ENCODE measurements around the gene MGMT. TPM values are rescaled to one million over a fixed set of nuclear protein-coding genes. Genes with fewer than 3 reads are reported as not detected.

Gene MGMT
- polyA plus RNA-seq, 1 donor from 2014 or later = 0.94 TPM

DNA sequence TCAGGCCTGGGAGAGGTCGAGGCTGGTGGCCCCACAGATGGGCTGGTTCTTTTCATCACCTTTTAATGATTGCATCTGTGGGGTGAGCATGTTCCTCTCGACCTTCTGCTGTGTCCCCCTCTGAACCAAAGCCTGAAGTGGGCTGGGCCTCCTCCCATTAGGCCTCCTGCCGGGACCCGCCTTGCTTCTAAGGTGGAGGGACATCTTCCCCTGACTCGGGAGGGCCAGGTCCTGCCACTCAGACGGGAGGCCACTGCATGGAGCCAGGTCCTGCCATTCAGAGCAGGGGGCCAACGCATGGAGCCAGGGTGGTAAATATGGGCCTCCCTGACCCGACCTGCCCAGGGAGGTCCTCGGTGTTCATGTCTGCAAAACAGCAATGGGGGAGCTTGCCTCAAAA is 308.6 kb downstream of the MGMT start:
- H3K27ac ChIP-seq (ENCODE audit: low read length) = no peak overlapping the region
- no peak overlapping the region for H2AFZ ChIP-seq (ENCODE audit: low read depth, low read length)
- H3K9me3 ChIP-seq (ENCODE audit: low read length) = no peaks in the 10 kb centered on the region
- H3K9ac ChIP-seq (ENCODE audit: low read length) = no peak overlapping the region
- no peaks in the 10 kb centered on the region for H3K27me3 ChIP-seq (ENCODE audit: insufficient read depth, low read depth, low read length)
- no peaks in the 10 kb centered on the region for H3F3A ChIP-seq (ENCODE audit: insufficient read depth, low read length, poor library complexity, severe bottlenecking)
- no peaks in the 10 kb centered on the region for H3K36me3 ChIP-seq (ENCODE audit: insufficient read depth, low read length)
- no peaks in the 10 kb centered on the region for H4K20me1 ChIP-seq (ENCODE audit: insufficient read depth)
- TF ChIP-seq RAD21 (conservative IDR thresholded peaks at IDR 0.05) (no peak), MXI1 (conservative IDR thresholded peaks at IDR 0.05; ENCODE audit: poor library complexity, severe bottlenecking) (no peak), CTCF (IDR thresholded peaks at IDR 0.05; ENCODE audit: poor library complexity, severe bottlenecking) (no peak), REST (IDR thresholded peaks at IDR 0.05; ENCODE audit: borderline replicate concordance) (no peak), EZH2 (IDR thresholded peaks at IDR 0.05; ENCODE audit: borderline replicate concordance, insufficient read depth, low read length, poor library complexity, severe bottlenecking) (no peak), SMC3 (conservative IDR thresholded peaks at IDR 0.05; ENCODE audit: poor library complexity) (no peak), TAF1 (IDR thresholded peaks at IDR 0.05; ENCODE audit: low read depth) (no peak), EP300 (conservative IDR thresholded peaks at IDR 0.05; ENCODE audit: poor library complexity, severe bottlenecking) (no peak), POLR2AphosphoS5 (IDR thresholded peaks at IDR 0.05) (no peak)
- H3K4me3 ChIP-seq (ENCODE audit: low read length) = no peak overlapping the region
- H3K9me2 ChIP-seq (ENCODE audit: insufficient read depth, low read length) = no peaks in the 10 kb centered on the region
- H3K79me2 ChIP-seq (replicated peaks; ENCODE audit: insufficient read depth, low read length) = no peaks in the 10 kb centered on the region
- no peak overlapping the region for H3K4me2 ChIP-seq (ENCODE audit: low read length)

- Histone ChIP-seq H2AFZ (ENCODE audit: low read depth, low read length) (no peak overlapping the region), H3K4me2 (ENCODE audit: low read length) (no peak overlapping the region), H3K4me3 (ENCODE audit: low read length) (no peak overlapping the region), H3K27ac (ENCODE audit: low read length) (no peak overlapping the region), H3K9me2 (ENCODE audit: insufficient read depth, low read length) (no peaks in the 10 kb centered on the region), H3K79me2 (replicated peaks; ENCODE audit: insufficient read depth, low read length) (no peaks in the 10 kb centered on the region), H3K36me3 (ENCODE audit: insufficient read depth, low read length) (no peaks in the 10 kb centered on the region), H3F3A (ENCODE audit: insufficient read depth, low read length, poor library complexity, severe bottlenecking) (no peaks in the 10 kb centered on the region), H3K27me3 (ENCODE audit: insufficient read depth, low read depth, low read length) (no peaks in the 10 kb centered on the region), H3K9me3 (ENCODE audit: low read length) (no peaks in the 10 kb centered on the region), H4K20me1 (ENCODE audit: insufficient read depth) (no peaks in the 10 kb centered on the region), H3K9ac (ENCODE audit: low read length) (no peak overlapping the region)
- no peak for TF ChIP-seq REST (IDR thresholded peaks at IDR 0.05; ENCODE audit: borderline replicate concordance)
Measured at GRCh38 chr10:129777687-129778086, 310.6 kb downstream of the MGMT start.

Data from neural cell (in vitro differentiated cells).